Measurements from ENCODE around the gene FAM13C.

Gene FAM13C

DNA sequence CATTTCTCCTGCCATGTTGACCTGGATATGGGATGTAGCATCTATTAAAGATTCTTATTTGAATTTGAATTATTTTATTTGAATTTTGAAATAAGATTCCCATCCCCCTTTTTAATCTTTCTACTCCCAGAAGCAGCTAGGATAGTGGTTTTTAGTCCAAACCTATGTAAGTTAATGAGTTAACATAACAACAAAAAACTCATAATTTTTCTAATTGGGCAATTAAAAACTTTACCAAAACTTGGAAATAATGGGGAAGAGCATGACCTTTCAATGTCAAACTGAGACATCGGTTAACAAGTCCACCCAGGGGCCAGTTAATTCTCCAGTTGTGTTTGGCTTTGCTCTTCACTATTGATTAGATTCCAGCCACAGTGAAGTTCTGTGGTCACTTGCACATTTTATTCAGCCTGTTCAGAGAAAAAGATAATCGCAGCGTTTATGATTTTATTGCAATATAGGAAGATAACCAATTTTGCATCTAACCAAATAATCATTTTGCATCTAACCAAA is 1.2 kb upstream of the FAM13C start:
- Histone ChIP-seq H3K27ac (ENCODE audit: extremely low read depth, low read depth, low read length) (no peak overlapping the region), H3K9me3 (ENCODE audit: control insufficient read depth, insufficient read depth, low read depth, low read length) (no peaks in the 10 kb centered on the region), H3K36me3 (ENCODE audit: control insufficient read depth in 2 of 2, insufficient read depth in 1 of 2, low read length in 2 of 2) (no peaks in the 10 kb centered on the region), H3K4me1 (ENCODE audit: control insufficient read depth, insufficient read depth, low read length) (peaks cover 10% of the 10 kb centered on the region), H3K4me3 (ENCODE audit: low read depth, low read length) (no peak overlapping the region)
- TF ChIP-seq ZNF175 (tag by site-specific recombination; IDR thresholded peaks at IDR 0.05): no peak
- TF ChIP-seq ZBTB26 (tag by site-specific recombination; optimal IDR thresholded peaks at IDR 0.05): no peak
- TF ChIP-seq, protein P1, sequence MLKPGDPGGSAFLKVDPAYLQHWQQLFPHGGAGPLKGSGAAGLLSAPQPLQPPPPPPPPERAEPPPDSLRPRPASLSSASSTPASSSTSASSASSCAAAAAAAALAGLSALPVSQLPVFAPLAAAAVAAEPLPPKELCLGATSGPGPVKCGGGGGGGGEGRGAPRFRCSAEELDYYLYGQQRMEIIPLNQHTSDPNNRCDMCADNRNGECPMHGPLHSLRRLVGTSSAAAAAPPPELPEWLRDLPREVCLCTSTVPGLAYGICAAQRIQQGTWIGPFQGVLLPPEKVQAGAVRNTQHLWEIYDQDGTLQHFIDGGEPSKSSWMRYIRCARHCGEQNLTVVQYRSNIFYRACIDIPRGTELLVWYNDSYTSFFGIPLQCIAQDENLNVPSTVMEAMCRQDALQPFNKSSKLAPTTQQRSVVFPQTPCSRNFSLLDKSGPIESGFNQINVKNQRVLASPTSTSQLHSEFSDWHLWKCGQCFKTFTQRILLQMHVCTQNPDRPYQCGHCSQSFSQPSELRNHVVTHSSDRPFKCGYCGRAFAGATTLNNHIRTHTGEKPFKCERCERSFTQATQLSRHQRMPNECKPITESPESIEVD (tag by site-specific recombination; IDR thresholded peaks at IDR 0.05): 0 out of 2 replicates have a peak, but pooled peaks have one; percentile 37
- no peak for TF ChIP-seq ZNF768 (tag by site-specific recombination; IDR thresholded peaks at IDR 0.05)
- TF ChIP-seq BCL11A (tag by site-specific recombination; IDR thresholded peaks at IDR 0.05; ENCODE audit: low read depth): no peak
- TF ChIP-seq ZNF398 (tag by site-specific recombination; IDR thresholded peaks at IDR 0.05): no peak
- ChIA-PET POLR2A (interaction anchor here (0.8 to 1.3 kb wide), 2 partner anchors 545 to 1028 kb away, joined by 3 to 5 read pairs; no protein-coding TSS in a partner anchor), CTCF (no interaction called here)

GRCh38 chr10:59362959-59363381 is 621 bp upstream of the FAM13C start:
- Histone ChIP-seq H3K27ac (ENCODE audit: extremely low read depth, low read depth, low read length) (no peak overlapping the region), H3K4me3 (ENCODE audit: low read depth, low read length) (peak overlapping the region; percentile 47), H3K9me3 (ENCODE audit: control insufficient read depth, insufficient read depth, low read depth, low read length) (no peaks in the 10 kb centered on the region), H3K36me3 (ENCODE audit: control insufficient read depth in 2 of 2, insufficient read depth in 1 of 2, low read length in 2 of 2) (no peaks in the 10 kb centered on the region), H3K4me1 (ENCODE audit: control insufficient read depth, insufficient read depth, low read length) (peaks cover 10% of the 10 kb centered on the region)
- POLR2A ChIA-PET: interaction anchor here (0.8 to 1.3 kb wide), 2 partner anchors 545 to 1028 kb away, joined by 3 to 5 read pairs; no protein-coding TSS in a partner anchor
- CTCF ChIA-PET: interaction anchor here (0.7 kb wide), 1 partner anchor 51 kb away, joined by 3 read pairs; no protein-coding TSS in a partner anchor
- TF ChIP-seq ZNF544 (tag by site-specific recombination; IDR thresholded peaks at IDR 0.05) (no peak), ZNF157 (tag by site-specific recombination; IDR thresholded peaks at IDR 0.05) (no peak), ZXDB (tag by site-specific recombination; IDR thresholded peaks at IDR 0.05) (no peak), ZBTB17 (tag by site-specific recombination; IDR thresholded peaks at IDR 0.05) (peak; percentile 60), RBAK (tag by site-specific recombination; IDR thresholded peaks at IDR 0.05) (no peak), HOXD13 (CRISPR knock-in tag; IDR thresholded peaks at IDR 0.05; ENCODE audit: borderline replicate concordance) (no peak), IKZF3 (tag by site-specific recombination; IDR thresholded peaks at IDR 0.05) (peak; percentile 32; the same call in 1 of the 2 replicates), ZNF792 (tag by site-specific recombination; IDR thresholded peaks at IDR 0.05) (no peak), ZNF335 (tag by site-specific recombination; conservative IDR thresholded peaks at IDR 0.05) (peak; percentile 51; the same call in 1 of the 2 replicates), ZBTB48 (tag by site-specific recombination; IDR thresholded peaks at IDR 0.05) (peak; percentile 72; the same call in 1 of the 2 replicates), ZNF600 (tag by site-specific recombination; IDR thresholded peaks at IDR 0.05) (no peak), PRDM10 (tag by site-specific recombination; IDR thresholded peaks at IDR 0.05) (0 out of 2 replicates have a peak, but pooled peaks have one; percentile 11), BCL11A (tag by site-specific recombination; IDR thresholded peaks at IDR 0.05; ENCODE audit: low read depth) (no peak), ZFP3 (tag by site-specific recombination; IDR thresholded peaks at IDR 0.05; ENCODE audit: low read depth) (no peak), ZSCAN30 (tag by site-specific recombination; IDR thresholded peaks at IDR 0.05) (0 out of 2 replicates have a peak, but pooled peaks have one; percentile 20), ZNF146 (tag by site-specific recombination; IDR thresholded peaks at IDR 0.05) (no peak), PRDM1 (tag by site-specific recombination; IDR thresholded peaks at IDR 0.05) (0 out of 2 replicates have a peak, but pooled peaks have one; percentile 4)
- TF ChIP-seq, protein P2, sequence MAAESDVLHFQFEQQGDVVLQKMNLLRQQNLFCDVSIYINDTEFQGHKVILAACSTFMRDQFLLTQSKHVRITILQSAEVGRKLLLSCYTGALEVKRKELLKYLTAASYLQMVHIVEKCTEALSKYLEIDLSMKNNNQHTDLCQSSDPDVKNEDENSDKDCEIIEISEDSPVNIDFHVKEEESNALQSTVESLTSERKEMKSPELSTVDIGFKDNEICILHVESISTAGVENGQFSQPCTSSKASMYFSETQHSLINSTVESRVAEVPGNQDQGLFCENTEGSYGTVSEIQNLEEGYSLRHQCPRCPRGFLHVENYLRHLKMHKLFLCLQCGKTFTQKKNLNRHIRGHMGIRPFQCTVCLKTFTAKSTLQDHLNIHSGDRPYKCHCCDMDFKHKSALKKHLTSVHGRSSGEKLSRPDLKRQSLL (tag by site-specific recombination; IDR thresholded peaks at IDR 0.05): peak; percentile 44; the same call in 1 of the 2 replicates

Data from HEK293 (cell line).